DMS114 treated with DMSO at 0.1 percent for 48 hours (cell line): ENCODE results near the gene FCRLA.
"Not testable (repeated sequence)": the region's sequence is repeated elsewhere in the genome, so short reads cannot be mapped to it uniquely, and the experiment has no call there.

Source experiments
- DNase-seq: peaks from one replicate; lab custom pipeline; 2025; ENCODE audit not compliant: unreplicated experiment; lab: John Stamatoyannopoulos, UW

FCRLA gene

GRCh38 chr1:161702250-161702649 lies 4.8 kb upstream of the FCRLA start:
- no peak for DNase-seq

- DNase-seq: no peak
Measured at GRCh38 chr1:161705537-161705936, 1.5 kb upstream of the FCRLA start.

GRCh38 chr1:161706113-161706481 lies 932 bp upstream of the FCRLA start:
- DNase-seq: no peak

- no peak for DNase-seq
Measured at GRCh38 chr1:161707503-161707902, 474 bp downstream of the FCRLA start.

GRCh38 chr1:161709373-161709772 lies 2.3 kb downstream of the FCRLA start:
- DNase-seq: no peak

GRCh38 chr1:161710560-161710959 lies 3.5 kb downstream of the FCRLA start:
- no peak for DNase-seq

GRCh38 chr1:161718559-161719324 lies 11.7 kb downstream of the FCRLA start:
- no peak for DNase-seq

GRCh38 chr1:161719325-161719611 lies 12.2 kb downstream of the FCRLA start:
- no peak for DNase-seq

GRCh38 chr1:161720422-161720821 lies 13.4 kb downstream of the FCRLA start:
- no peak for DNase-seq

- no peak for DNase-seq
Measured at GRCh38 chr1:161720956-161721737, 14.1 kb downstream of the FCRLA start, which contains the start of gene FCRLB. Gene FCRLB (plus strand): TSS chr1:161721544. CDS start chr1:161722673, 1,129 bp downstream.

GRCh38 chr1:161721738-161722343 lies 14.8 kb downstream of the FCRLA start:
- no peak for DNase-seq

GRCh38 chr1:161722406-161722805 lies 15.4 kb downstream of the FCRLA start:
- DNase-seq: no peak

GRCh38 chr1:161723459-161724141 lies 16.6 kb downstream of the FCRLA start:
- DNase-seq: no peak

GRCh38 chr1:161725258-161725907 lies 18.4 kb downstream of the FCRLA start:
- not testable (repeated sequence) for DNase-seq

GRCh38 chr1:161725908-161726472 lies 19.0 kb downstream of the FCRLA start:
- peak; percentile 67 for DNase-seq

- peak; percentile 83 for DNase-seq
Measured at GRCh38 chr1:161726473-161727255, 19.6 kb downstream of the FCRLA start.

GRCh38 chr1:161727256-161727924 lies 20.4 kb downstream of the FCRLA start:
- no peak for DNase-seq

GRCh38 chr1:161728376-161729226 lies 21.6 kb downstream of the FCRLA start:
- DNase-seq: no peak
